CD4-positive, alpha-beta T cell treated with Interleukin-17A for 4 hours (primary cell): ENCODE results near the gene RAPGEF2.
"Not testable (repeated sequence)": the region's sequence is repeated elsewhere in the genome, so short reads cannot be mapped to it uniquely, and the experiment has no call there.

Experiments
- DNase-seq: peaks from one replicate; pipeline ENCODE4 v3.0.0-alpha.2; 2020; ENCODE audit warnings: mixed read lengths

Gene RAPGEF2

DNA sequence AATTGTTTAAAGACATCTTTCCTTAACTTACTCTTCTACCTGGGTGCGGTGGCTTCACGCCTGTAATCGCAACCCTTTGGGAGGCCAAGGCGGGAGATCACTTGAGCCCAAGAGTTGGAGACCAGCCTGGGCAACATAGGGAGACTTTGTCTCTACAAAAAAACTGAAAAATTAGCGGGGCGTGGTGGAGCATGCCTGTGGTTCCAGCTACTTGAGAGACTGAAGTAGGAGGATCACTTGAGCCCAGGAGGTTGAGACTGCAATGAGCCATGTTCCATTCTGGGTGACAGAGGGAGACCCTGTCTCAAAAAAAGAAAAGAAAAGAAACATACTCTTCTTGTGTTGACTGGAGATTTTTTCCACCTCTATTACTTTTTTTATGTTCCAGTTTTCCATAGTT lies 181.9 kb downstream of the RAPGEF2 start:
- no peak for DNase-seq

DNA sequence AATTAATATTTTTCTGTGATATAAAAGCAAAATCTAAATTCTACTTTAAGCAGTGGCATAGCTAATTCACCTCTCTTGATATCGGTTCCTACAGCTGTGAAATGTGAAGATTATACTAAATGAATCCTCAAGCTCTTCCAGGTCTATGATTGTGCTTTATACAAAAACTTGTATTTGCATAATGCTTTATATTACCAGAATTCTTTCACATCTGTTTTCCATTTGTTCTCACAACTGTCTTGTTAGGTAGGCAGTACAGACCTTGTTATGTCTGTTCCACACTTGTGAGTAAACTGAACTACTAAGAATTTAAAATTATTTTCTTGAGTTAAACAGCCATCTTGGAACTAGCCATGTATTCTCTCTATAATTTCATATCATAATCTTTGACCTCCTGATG lies 184.9 kb downstream of the RAPGEF2 start:
- no peak for DNase-seq

DNA sequence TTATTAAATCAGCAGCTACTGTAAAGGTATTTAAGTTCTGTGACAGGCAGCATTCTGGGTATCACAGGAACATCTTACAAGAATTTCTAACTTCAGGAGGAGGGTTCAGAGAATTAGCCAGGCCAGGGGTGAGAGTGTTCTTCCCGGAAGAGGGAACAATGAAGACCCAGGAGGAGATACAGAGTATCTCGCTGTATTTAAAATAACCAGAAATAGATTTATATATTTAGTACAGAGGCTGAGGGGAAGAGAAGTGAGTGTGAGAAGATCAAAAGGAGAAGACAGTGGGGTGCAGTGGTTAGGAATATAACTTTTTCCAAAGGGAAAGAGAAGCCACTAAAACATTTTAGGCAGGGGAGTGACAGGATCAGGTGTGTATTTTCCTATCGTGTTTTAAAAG lies 186.8 kb downstream of the RAPGEF2 start:
- no peak for DNase-seq

DNA sequence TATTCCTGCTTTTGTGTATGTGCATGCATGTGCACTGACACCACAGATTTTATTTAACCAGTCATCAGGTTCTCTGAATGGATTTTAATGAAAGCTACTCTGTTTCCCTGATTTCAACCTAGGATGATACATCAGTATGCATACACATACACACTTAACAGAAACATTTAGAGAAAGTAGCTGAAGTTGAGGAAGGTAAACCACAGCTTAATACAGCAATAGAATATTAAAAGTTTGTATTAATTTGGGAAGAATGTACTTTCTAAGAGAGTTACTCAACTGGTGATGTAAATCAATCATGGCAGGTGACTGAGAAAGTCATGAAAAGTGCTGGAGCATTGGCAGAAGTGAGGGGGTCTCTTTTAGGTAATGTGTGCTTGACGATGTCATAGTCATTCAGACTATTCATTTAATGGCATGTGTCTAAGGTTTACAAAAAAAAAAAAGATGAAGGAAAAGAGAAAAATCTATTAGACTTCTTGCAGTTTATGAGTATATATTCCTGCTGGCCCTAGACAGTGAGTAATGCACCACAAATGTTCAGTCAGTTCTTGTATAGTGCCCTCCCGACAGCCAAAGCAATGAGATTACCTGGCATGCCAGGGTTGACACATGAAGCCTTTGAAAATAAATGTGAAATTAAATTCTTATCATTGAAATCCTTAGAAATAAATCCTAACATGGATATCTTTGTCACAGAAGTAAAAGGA lies 187.6 kb downstream of the RAPGEF2 start:
- no peak for DNase-seq

DNA sequence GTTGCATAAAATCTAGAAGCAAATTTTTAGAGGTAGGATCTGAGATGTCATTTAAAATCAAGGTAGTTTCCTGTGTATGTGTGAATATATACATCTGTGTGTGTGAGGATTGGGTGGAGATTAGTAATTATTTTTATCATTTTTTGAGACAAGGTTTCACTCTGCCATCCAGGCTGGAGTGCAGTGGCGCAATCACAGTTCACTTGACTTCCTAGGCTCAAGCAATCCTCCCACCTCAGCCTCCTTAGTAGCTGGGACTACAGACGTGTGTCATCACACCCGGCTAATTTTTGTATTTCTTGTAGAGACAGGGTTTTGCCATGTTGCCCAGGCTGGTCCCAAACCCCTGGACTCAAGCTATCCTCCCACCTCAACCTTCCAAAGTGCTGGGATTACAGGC lies 188.3 kb downstream of the RAPGEF2 start:
- DNase-seq: no peak

GRCh38 chr4:159292137-159292896 lies 189.4 kb downstream of the RAPGEF2 start:
- no peak for DNase-seq

DNA sequence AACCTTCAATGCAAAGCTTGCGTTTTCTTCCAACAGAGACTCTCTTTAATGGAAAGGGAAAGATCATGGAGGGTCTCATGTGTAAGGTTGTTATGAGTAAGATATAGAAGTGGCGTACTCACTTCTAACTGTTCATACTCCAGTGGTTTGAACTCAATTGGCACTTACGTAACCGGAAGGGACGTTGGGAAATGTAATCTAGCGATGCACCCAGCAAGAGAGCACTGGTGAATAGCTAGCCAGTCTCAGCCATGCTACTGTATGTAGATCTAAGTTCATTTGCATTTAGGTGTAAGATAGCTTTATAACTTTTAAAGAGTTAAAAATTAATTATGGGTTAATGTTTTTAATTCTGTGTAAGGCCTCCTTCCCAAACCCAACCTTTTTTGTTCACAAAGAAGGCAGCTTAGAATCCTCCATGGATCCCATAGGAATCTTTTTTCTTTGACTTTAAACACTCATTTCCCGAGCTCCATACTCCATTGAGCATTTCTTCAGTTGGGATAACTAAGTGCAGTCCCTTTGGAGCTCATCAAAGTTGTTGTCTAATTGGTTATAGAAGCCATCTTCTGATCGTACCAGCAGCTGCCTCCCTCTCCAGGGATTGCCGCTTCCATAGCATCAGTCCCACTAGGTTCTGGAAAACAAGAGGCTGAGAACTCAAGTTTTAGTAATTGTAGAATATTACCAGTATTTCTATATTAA lies 191.1 kb downstream of the RAPGEF2 start:
- DNase-seq: no peak

- no peak for DNase-seq
These were observed 193.2 kb downstream of the RAPGEF2 start for GRCh38 chr4:159296061-159296460.

DNA sequence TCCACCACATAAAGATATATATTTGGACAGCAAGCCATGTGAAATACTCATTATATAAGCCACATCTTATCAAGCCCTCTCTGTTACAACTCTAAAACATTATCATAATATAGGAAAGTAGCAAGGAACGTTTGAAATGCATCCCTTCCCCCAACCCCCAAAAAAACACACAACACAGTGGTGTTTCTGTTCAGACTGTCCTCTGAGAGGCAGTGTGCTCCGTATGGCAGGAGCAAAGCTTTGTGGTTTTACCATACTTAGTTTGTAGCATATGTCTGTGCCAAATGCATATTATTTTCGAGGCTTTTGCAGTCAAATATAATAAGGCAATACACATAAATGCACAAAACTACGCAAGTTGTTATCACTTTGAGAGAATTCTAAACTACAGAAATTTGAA lies 194.2 kb downstream of the RAPGEF2 start:
- DNase-seq: no peak

- no peak for DNase-seq
These were observed 195.6 kb downstream of the RAPGEF2 start for GRCh38 chr4:159298502-159298901.

DNA sequence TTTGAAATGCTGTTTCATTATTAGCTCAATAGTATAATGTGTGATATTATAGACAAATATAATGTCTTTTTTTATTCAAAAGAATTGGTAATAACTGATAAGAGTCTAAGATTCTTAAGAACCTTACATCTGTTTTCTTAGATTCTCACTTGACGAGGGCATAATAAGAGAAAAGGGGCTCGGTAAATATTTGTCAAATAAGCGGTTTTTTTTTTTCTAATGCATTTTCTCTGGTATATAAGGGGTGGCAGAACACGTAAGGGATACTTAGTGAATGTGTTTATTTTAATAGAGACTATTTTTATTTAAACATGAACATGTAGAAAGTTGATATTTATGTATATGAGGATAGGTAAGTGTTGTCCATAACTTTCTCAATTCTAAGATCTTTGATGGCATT lies 200.6 kb downstream of the RAPGEF2 start:
- DNase-seq: no peak

GRCh38 chr4:159305129-159305528 lies 202.2 kb downstream of the RAPGEF2 start:
- no peak for DNase-seq

- DNase-seq: no peak
These were observed 205.1 kb downstream of the RAPGEF2 start for GRCh38 chr4:159307929-159308328.

DNA sequence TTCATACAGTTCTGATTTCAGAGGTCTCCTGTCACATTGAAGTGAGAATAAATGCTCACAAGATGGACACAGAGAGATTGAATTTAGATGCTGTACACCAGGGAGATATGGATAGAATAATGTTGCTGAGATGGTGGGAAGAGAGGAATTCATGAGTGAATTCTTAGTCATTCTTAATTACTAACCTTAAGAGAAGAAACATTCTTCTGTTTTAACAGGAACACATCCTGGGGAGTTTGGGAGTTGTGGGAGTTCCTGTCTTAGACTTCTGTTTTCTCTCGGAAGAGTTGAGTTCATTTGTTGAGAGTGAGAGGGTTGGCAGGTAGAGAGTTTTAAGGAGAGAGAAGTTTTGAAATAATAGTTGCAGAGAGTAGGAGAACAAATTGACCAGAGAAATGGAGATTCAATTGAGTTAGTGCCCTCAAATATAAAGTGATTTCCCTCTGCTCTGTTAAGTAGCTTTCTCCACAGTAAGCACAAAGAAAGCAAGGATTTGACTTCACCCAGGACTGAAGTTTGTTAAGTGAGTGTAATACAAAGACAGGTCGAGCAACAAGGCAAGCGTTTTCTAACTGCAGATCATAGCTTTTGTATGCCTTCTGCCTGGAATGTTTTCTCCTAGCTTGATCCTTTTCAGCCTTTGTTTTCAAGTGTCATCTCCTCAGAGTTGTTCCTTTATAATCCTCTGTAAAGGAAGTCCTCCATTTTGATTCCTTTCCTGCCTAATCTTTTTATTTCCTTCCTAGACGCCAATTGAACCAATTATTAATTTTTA lies 205.9 kb downstream of the RAPGEF2 start:
- DNase-seq: no peak

GRCh38 chr4:159312236-159312635 lies 209.4 kb downstream of the RAPGEF2 start:
- DNase-seq: no peak

DNA sequence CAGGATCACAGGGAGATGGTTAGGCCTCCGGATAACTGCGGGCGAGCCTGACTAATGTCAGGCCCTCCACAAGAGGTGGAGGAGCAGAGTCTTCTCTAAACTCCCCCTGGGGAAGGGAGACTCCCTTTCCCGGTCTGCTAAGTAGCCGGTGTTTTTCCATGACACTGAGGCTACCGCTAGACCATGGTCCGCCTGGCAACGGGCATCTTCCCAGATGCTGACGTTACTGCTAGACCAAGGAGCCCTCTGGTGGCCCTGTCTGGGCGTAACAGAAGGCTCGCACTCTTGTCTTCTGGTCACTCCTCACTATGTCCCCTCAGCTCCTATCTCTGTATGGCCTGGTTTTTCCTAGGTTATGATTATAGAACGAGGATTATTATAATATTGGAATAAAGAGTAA lies 213.0 kb downstream of the RAPGEF2 start:
- DNase-seq: not testable (repeated sequence)

DNA sequence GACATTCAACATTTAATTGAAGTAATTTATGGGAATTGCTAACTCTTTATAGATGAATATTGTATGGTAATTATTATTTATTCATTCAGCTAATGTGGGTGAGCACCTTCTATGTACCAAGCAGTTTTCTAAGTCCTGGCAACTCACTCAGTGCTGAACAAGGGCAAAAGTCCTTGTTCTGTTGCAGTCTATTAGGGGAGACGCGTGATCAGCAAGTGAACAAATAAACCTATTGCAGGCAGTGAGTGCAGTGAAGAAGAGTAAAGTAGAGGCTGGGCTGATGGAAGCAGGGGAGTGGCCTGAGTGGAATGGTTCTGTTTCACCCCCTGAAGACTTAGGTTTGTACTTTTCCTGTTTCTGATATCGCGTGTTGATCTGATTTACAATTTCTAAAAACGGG lies 214.3 kb downstream of the RAPGEF2 start:
- DNase-seq: no peak

DNA sequence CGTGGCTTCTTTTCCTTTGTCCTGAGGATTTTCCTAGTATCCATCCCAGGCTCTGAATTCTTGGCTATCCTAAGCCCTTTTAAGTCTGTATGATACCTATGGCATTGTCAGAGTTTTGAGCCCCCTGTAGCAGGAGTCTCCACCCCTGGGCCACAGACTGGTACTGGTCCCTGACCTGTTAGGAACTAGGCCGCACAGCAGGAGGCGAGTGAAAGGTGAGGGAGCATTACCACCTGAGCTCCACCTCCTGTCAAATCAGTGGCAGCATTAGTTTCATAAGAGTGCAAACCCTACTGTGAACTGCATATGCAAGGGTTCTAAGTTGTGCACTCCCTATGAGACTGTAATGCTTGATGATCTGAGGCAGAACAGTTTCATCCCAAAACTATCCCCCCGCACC lies 216.1 kb downstream of the RAPGEF2 start:
- no peak for DNase-seq

DNA sequence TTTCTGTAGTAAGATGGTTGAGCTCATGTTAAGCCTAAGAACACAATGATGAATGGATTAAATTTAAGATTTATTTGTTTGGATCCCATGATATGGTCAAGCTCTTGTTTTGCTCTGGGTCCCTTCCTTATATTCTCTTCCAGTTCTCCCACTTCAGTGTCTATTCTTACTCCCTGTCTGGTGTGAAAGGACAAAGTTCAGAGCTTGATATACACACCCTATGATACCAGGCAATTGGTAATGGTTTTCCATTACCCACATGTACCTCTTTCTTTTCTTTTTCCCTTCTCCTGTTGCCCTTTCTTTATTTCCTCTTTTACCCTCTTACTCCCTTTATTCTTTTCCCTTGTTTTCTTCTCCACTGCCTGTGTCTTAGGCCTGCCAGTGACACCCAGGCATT lies 223.6 kb downstream of the RAPGEF2 start:
- DNase-seq: no peak

DNA sequence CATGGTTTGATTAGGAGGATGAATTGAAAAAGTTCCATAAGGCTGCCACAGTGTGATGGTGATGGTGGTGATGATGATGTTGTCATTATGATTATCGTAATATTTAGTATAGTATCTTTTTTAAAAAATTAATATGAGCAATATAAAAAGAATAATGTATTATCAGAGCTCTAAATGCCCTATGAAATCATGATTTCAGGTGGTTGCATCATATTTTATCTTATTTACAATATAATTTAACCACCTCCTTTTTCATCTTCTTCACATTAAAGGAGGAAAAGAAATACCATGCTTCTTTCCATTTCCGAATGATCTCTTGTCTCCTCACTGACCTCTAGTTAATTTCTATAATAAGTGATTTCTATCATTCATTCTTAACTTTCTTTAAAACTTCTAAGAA lies 225.9 kb downstream of the RAPGEF2 start:
- no peak for DNase-seq

DNA sequence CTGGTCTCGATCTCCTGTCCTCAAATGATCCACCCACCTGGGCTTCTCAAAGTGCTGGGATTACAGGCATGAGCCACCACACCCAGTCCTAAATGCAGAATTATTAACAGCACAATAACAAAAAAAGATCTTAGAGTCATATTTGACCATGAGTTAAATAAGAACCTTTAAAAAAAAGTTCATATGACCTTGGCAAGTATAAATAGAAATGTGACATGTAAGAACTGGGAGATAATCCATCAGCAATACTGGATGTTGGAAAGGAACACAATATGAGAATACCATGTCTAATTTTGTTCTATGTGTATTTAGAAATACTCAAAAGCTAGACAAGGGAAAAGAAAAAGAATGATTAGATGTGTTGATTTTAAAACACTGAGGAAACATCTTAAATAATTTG lies 231.6 kb downstream of the RAPGEF2 start:
- no peak for DNase-seq

GRCh38 chr4:159337041-159337440 lies 234.2 kb downstream of the RAPGEF2 start:
- no peak for DNase-seq

DNA sequence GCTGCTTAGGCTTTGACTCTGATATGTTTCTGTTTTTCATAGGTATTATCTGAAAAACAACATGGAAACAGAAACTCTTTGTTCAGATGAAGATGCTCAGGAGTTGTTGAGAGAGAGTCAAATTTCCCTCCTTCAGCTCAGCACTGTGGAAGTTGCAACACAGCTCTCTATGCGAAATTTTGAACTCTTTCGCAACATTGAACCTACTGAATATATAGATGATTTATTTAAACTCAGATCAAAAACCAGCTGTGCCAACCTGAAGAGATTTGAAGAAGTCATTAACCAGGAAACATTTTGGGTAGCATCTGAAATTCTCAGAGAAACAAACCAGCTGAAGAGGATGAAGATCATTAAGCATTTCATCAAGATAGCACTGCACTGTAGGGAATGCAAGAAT lies 238.6 kb downstream of the RAPGEF2 start:
- no peak for DNase-seq
